ACC112 (cell line): ENCODE results near the gene PLD3.
"Not testable (repeated sequence)": the region's sequence is repeated elsewhere in the genome, so short reads cannot be mapped to it uniquely, and the experiment has no call there.

Experiments
- H2AFZ ChIP-seq: fragments of 200-600 bp; sonication (generic); one replicate; pipeline ENCODE4 v1.6.0; 2017; ENCODE audit warnings: antibody characterized with exemption, low read length; ENCODE audit not compliant: unreplicated experiment
- H3K27ac ChIP-seq: fragments of 200-600 bp; sonication (generic); 2 replicates; pipeline ENCODE4 v1.5.1; 2014; ENCODE audit warnings: low read depth, mild to moderate bottlenecking, antibody characterized with exemption, low read length, moderate library complexity
- H3K27me3 ChIP-seq: fragments of 200-600 bp; sonication (generic); 2 replicates; pipeline ENCODE4 v1.6.1; 2014; ENCODE audit warnings: mild to moderate bottlenecking, antibody characterized with exemption, low read length, moderate library complexity, mixed read lengths; ENCODE audit not compliant: insufficient read depth
- H3K36me3 ChIP-seq: fragments of 200-600 bp; sonication (generic); 2 replicates; pipeline ENCODE4 v1.6.1; 2016; ENCODE audit warnings: mild to moderate bottlenecking, antibody characterized with exemption, low read length, moderate library complexity, mixed read lengths; ENCODE audit not compliant: insufficient read depth
- H3K4me1 ChIP-seq: fragments of 200-600 bp; sonication (generic); one replicate; pipeline ENCODE4 v1.6.1; 2016; ENCODE audit warnings: low read length, mixed read lengths; ENCODE audit not compliant: insufficient read depth, unreplicated experiment, control insufficient read depth
- H3K4me3 ChIP-seq: fragments of 200-600 bp; sonication (generic); 2 replicates; pipeline ENCODE4 v1.5.1; 2014; ENCODE audit warnings: mild to moderate bottlenecking, low read depth, low read length
- H3K79me2 ChIP-seq: fragments of 200-600 bp; sonication (generic); one replicate; pipeline ENCODE4 v1.6.0; 2016; ENCODE audit warnings: low read length; ENCODE audit not compliant: control insufficient read depth, unreplicated experiment, insufficient read depth

PLD3 gene

DNA sequence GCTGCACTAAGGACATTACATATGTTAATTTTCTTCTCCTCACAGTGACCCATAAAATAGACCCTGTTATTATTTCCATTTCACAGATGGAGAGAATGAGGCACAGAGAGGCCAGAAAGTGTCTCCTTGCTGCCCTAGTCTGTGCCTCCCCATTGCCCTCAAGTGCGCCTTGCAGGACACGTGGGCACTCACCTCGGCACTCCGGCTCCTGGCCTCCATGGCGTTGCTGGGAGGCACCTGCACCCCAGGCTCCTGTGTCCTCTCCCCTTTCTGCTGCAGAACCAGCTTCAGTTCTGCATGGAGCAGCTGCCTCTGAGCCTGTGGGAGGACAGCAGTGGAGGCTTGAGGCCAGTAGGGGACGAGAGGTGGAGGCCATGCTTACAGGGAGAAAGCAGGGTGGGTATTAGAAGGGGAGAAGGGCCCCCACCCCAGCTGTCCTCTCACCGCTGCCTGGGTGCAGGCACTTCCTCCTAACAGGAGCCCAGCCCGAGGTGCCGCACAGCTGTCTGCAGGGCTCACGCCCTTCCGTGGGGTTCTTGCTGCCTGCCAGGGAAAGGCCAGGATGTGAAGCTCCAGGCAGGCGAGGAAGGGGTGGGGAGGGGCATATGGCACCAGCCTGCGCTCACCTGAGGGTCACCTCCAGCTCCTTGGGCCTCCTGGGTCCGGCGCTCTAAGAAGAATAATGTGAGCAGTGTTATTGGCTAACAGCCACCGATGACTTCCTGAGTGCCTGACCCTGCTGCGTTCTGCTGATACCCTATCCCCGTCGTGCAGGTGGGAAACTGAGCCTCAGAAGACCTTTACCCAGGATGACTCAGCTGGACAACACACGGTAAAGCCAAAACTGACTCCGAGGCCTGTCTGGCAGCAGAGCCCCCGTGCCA lies 59.5 kb downstream of the PLD3 start:
- H3K79me2 ChIP-seq = no peaks in the 10 kb centered on the region
- no peak overlapping the region for H2AFZ ChIP-seq
- H3K4me3 ChIP-seq = no peak overlapping the region
- H3K27me3 ChIP-seq = no peaks in the 10 kb centered on the region
- no peaks in the 10 kb centered on the region for H3K36me3 ChIP-seq
- no peaks in the 10 kb centered on the region for H3K4me1 ChIP-seq
- H3K27ac ChIP-seq = no peak overlapping the region

DNA sequence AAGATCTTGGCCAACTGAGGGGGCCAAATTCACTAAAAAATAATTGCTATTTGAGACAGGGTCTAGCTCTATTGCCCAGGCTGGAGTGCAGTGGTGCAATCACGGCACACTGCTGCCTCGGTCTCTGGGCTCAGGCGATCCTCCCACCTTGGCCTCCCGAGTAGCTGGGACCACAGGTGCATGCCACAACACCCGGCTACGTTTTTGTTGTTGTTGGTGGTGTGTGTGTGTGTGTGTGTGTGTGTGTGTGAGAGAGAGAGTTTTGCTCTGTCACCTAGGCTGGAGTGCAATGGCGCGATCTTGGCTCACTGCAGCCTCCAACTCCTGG lies 60.1 kb downstream of the PLD3 start:
- H3K79me2 ChIP-seq, H3K36me3 ChIP-seq, H2AFZ ChIP-seq, H3K4me1 ChIP-seq, H3K4me3 ChIP-seq, H3K27ac ChIP-seq, H3K27me3 ChIP-seq: not testable (repeated sequence)

- no peak overlapping the region for H3K4me3 ChIP-seq
- H3K36me3 ChIP-seq = no peaks in the 10 kb centered on the region
- H2AFZ ChIP-seq = no peak overlapping the region
Observed at GRCh38 chr19:40410030-40410389, 61.5 kb downstream of the PLD3 start.

DNA sequence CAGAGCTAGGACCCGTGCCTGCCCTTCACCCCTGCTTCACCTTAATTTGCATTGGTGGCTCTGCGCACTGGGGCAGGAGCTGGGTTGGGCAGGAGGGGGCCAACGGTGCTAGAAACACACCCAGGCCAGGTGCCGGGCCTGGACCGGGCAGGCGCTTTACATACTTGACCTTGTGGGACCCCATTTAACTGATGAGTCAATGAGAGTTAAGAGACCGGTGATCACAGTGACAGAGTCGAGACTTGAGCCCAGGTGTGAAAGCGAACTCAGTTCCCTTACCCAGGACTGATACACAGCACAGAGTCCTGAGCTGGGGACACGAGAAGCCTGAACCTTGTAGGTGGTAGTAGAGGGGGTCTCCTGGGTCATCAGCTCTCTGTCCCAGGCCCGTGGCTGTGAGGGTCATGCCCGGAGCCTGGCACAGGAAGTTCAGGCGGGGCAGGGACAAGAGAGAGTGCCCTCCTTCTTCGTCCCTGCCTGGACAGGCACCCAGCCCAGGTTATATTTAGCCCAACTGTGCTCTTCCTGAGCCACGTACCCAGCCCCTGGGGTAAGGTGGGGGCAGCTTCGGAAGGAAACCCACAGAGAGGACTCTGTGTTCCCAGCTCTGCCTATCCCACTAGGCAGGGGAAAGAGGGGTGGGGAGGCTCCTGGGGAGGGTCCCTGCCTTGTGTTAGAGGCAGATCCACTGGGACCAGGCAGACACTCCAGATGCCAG lies 62.8 kb downstream of the PLD3 start:
- Histone ChIP-seq H3K27ac (no peak overlapping the region), H2AFZ (no peak overlapping the region), H3K27me3 (no peaks in the 10 kb centered on the region), H3K79me2 (no peaks in the 10 kb centered on the region), H3K4me1 (no peaks in the 10 kb centered on the region), H3K4me3 (no peak overlapping the region), H3K36me3 (no peaks in the 10 kb centered on the region)

More at GRCh38 chr19:40410030-40410389, 61.5 kb downstream of the PLD3 start:
- no peak overlapping the region for H3K27ac ChIP-seq
- no peaks in the 10 kb centered on the region for H3K79me2 ChIP-seq
- no peaks in the 10 kb centered on the region for H3K27me3 ChIP-seq
- H3K4me1 ChIP-seq = no peaks in the 10 kb centered on the region

DNA sequence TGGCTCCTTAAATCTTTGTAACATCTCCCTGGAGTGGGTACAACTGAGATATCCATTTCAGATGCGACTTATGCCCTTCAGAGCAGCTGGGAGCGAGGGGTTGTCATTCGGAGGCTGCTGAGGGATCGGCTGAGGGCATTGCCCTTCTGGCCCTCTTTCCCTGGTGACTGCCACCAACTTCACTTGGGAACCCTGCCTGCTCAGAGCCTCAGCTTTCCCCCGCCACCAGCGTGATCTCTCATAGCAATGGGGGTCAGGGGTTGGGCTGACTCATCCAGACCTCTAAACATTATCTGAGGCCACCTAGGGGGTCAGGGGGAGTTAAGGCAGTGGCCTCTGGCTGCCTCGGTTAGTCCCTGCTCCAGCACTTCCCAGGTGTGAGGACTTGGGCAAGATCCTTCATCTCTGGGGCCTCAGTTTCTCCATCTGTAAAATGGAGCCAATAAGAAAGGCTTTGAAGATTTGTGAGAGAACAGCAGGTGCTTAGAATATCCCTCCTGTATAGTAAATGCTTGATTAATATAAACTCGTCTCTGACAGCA lies 63.5 kb downstream of the PLD3 start:
- Histone ChIP-seq H3K36me3 (no peaks in the 10 kb centered on the region), H3K4me1 (no peaks in the 10 kb centered on the region), H3K79me2 (no peaks in the 10 kb centered on the region), H2AFZ (no peak overlapping the region), H3K27me3 (no peaks in the 10 kb centered on the region), H3K4me3 (no peak overlapping the region), H3K27ac (no peak overlapping the region)

GRCh38 chr19:40412866-40413265 lies 64.4 kb downstream of the PLD3 start:
- no peaks in the 10 kb centered on the region for H3K27me3 ChIP-seq
- H3K4me1 ChIP-seq = no peaks in the 10 kb centered on the region
- H3K4me3 ChIP-seq = no peak overlapping the region
- no peaks in the 10 kb centered on the region for H3K36me3 ChIP-seq
- no peak overlapping the region for H2AFZ ChIP-seq
- no peak overlapping the region for H3K27ac ChIP-seq
- H3K79me2 ChIP-seq = no peaks in the 10 kb centered on the region

DNA sequence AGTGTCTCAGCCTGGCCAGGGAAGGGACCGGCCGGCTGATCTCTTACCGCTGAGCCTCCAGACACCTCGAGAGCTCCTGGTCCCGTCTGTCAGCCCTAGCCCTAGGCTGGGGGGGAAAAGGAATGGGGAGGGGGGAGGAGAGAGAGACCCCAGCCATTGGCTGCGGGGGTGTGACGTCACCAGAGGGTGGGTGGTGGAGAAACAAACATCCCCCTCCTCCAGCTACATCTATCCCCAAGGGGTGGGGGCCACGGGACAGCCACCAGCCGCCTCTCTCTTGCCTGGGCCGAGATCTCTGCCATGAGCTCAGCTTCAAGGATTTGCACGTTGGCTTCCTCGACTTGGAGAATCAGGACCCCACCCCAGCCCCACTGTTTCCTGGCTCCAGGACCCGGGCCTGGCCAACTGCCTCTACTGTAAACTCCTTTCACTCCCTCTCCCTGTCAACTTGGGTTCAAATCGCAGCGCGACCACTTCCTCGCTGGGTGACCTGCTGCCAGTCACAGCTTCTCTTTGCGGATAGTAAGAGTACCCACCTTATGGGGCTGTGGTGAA lies 64.9 kb downstream of the PLD3 start, which contains the start of gene PRX:
TSS of gene PRX (minus strand) at position 88 of the 555 bp plus-strand sequence. CDS start 5,446 bp downstream, outside the sequence.
- Histone ChIP-seq H3K27me3 (no peaks in the 10 kb centered on the region), H3K79me2 (no peaks in the 10 kb centered on the region), H3K4me3 (no peak within 1 kb of the TSS), H2AFZ (no peak within 1 kb of the TSS), H3K4me1 (no peaks in the 10 kb centered on the region), H3K27ac (no peak within 1 kb of the TSS), H3K36me3 (no peaks in the 10 kb centered on the region)

- H3K79me2 ChIP-seq = no peaks in the 10 kb centered on the region
- no peak overlapping the region for H3K27ac ChIP-seq
- H3K36me3 ChIP-seq = no peaks in the 10 kb centered on the region
- no peak overlapping the region for H2AFZ ChIP-seq
- H3K4me1 ChIP-seq = no peaks in the 10 kb centered on the region
- H3K4me3 ChIP-seq = no peak overlapping the region
- H3K27me3 ChIP-seq = no peaks in the 10 kb centered on the region
Observed at GRCh38 chr19:40414542-40415535, 66.3 kb downstream of the PLD3 start.

DNA sequence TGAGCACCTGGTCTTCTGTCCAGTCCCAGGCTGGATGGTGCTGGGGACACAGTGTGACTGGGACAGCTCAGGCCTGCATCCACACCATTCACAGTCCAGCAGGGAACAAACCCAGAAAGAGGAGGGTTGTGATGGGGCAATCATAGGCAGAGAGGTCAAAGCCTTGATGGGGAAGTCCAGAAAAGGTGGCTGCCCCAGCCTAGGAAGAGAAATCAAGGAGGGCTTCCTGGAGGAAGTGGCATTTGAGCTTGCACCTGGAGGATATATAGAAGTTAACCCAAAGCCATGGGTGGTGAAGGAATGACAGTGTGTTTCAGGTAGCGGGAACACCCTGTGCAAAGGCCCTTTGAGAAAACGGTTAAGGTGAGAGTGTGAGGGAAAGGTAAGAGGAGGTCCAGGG lies 67.3 kb downstream of the PLD3 start:
- Histone ChIP-seq H3K27me3 (no peaks in the 10 kb centered on the region), H3K4me1 (no peaks in the 10 kb centered on the region), H3K36me3 (no peaks in the 10 kb centered on the region), H3K4me3 (no peak overlapping the region), H3K27ac (no peak overlapping the region), H2AFZ (no peak overlapping the region), H3K79me2 (no peaks in the 10 kb centered on the region)
